ENCODE data around the gene ETDC. TPM values are rescaled to one million over a fixed set of nuclear protein-coding genes. Genes with fewer than 3 reads are reported as not detected.
A peak's percentile ranks its signal among the peaks of the same experiment; 100 is the strongest.

Gene ETDC
- total RNA-seq, 1 donor from 2014 or later, result not detected

- H3K9me3 Mint-ChIP-seq (ENCODE audit: unreplicated experiment), result no peaks in the 10 kb centered on the region
- peaks cover 30% of the 10 kb centered on the region for H3K4me1 Mint-ChIP-seq (ENCODE audit: unreplicated experiment)
- H3K27ac Mint-ChIP-seq (ENCODE audit: unreplicated experiment), result peak overlapping the region; percentile 89
- DNase-seq (ENCODE audit: low spot score), result no peak
- no peaks in the 10 kb centered on the region for H3K27me3 Mint-ChIP-seq (ENCODE audit: unreplicated experiment)
- peak overlapping the region; percentile 94 for H3K4me3 Mint-ChIP-seq (ENCODE audit: unreplicated experiment)
- H3K36me3 Mint-ChIP-seq (ENCODE audit: low read depth, unreplicated experiment), result peaks cover 1% of the 10 kb centered on the region
- no peak for TF ChIP-seq CTCF (IDR thresholded peaks at IDR 0.05; ENCODE audit: unreplicated experiment)
Observed at GRCh38 chrX:135345107-135345589, 35.9 kb downstream of the ETDC start.

DNA sequence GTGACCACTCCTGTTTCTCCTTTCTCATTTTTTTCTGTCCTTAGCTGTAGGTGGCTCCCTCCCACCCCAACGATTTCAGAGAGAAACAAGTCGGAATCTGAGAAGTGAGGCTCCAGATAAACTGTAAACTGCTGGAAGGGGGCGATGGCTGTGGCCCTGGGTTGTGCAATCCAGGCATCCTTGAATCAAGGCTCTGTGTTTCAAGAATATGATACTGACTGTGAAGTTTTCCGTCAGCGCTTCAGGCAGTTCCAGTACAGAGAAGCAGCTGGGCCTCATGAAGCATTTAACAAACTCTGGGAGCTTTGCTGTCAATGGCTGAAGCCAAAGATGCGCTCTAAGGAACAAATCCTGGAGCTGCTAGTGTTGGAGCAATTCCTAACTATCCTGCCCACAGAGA is 37.7 kb downstream of the ETDC start:
- peaks cover 1% of the 10 kb centered on the region for H3K27me3 Mint-ChIP-seq (ENCODE audit: unreplicated experiment)
- no peak for DNase-seq (ENCODE audit: low spot score)
- H3K9me3 Mint-ChIP-seq (ENCODE audit: unreplicated experiment), result no peaks in the 10 kb centered on the region
- no peak overlapping the region for H3K4me3 Mint-ChIP-seq (ENCODE audit: unreplicated experiment)
- no peak for TF ChIP-seq CTCF (IDR thresholded peaks at IDR 0.05; ENCODE audit: unreplicated experiment)
- H3K27ac Mint-ChIP-seq (ENCODE audit: unreplicated experiment), result no peak overlapping the region
- peaks cover 16% of the 10 kb centered on the region for H3K4me1 Mint-ChIP-seq (ENCODE audit: unreplicated experiment)
- H3K36me3 Mint-ChIP-seq (ENCODE audit: low read depth, unreplicated experiment), result peaks cover 13% of the 10 kb centered on the region

DNA sequence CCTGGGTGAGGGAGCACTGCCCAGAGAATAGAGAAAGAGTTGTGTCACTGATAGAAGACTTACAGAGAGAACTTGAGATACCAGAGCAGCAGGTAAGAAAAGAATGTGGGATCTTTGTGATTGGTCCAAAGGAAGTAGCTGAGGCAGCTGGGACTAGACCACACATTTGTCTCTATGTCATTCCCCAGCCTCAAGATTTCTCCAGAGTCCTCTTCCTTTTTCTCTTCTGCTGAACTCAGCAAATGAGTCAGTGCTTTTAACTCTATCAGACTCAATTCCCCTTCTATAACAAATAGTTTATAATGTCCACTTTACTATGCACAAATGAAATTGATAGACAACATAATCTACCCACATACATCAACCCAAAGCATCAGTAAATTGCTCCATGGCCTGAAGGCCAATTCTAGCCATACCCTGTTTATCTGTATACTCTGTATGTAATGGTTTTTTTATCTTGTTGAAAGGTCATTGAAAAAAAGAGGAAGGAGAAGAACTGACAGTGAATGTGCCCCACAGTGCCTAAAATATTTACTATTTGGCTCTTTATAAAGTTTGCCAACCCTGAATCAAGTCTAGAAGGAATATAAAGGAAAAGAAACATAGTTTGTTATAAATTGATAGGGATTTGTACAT is 38.2 kb downstream of the ETDC start:
- H3K9me3 Mint-ChIP-seq (ENCODE audit: unreplicated experiment), result no peaks in the 10 kb centered on the region
- no peak overlapping the region for H3K4me3 Mint-ChIP-seq (ENCODE audit: unreplicated experiment)
- peaks cover 15% of the 10 kb centered on the region for H3K4me1 Mint-ChIP-seq (ENCODE audit: unreplicated experiment)
- no peak for TF ChIP-seq CTCF (IDR thresholded peaks at IDR 0.05; ENCODE audit: unreplicated experiment)
- H3K36me3 Mint-ChIP-seq (ENCODE audit: low read depth, unreplicated experiment), result peaks cover 13% of the 10 kb centered on the region
- no peak overlapping the region for H3K27ac Mint-ChIP-seq (ENCODE audit: unreplicated experiment)
- no peak for DNase-seq (ENCODE audit: low spot score)
- H3K27me3 Mint-ChIP-seq (ENCODE audit: unreplicated experiment), result peaks cover 1% of the 10 kb centered on the region

DNA sequence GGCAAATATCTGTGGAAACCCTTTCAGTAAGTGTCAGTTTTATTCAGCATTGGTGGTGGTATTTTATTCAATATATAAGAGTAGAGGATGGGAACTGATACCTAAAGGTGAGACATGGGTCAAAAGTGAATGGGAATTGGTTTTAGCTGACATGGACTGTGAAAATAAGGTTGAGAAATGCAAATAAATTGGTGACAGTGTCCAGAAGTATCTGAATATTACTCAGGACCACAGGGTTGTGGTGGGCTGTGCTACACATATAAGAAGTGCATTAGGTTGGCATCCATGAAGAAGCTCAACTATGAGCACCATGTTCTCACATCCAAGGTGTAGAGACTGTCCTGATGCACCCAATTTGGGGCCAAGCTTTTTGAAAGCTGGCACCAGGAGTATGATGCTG is 45.0 kb downstream of the ETDC start:
- no peaks in the 10 kb centered on the region for H3K9me3 Mint-ChIP-seq (ENCODE audit: unreplicated experiment)
- no peak overlapping the region for H3K4me3 Mint-ChIP-seq (ENCODE audit: unreplicated experiment)
- H3K36me3 Mint-ChIP-seq (ENCODE audit: low read depth, unreplicated experiment), result peaks cover 13% of the 10 kb centered on the region
- H3K27ac Mint-ChIP-seq (ENCODE audit: unreplicated experiment), result no peak overlapping the region
- no peaks in the 10 kb centered on the region for H3K4me1 Mint-ChIP-seq (ENCODE audit: unreplicated experiment)
- no peak for TF ChIP-seq CTCF (IDR thresholded peaks at IDR 0.05; ENCODE audit: unreplicated experiment)
- no peak for DNase-seq (ENCODE audit: low spot score)
- H3K27me3 Mint-ChIP-seq (ENCODE audit: unreplicated experiment), result peaks cover 1% of the 10 kb centered on the region

Other genes with a start within 250 kb of the ETDC start
- 2.6 TPM for gene SMIM10L2B, start 210.8 kb upstream of the ETDC start, total RNA-seq (ENCODE audit: unreplicated experiment)
- gene ETDB, start 189.0 kb upstream of the ETDC start, total RNA-seq (ENCODE audit: unreplicated experiment), result not detected
- gene CT55, start 138.1 kb upstream of the ETDC start, total RNA-seq (ENCODE audit: unreplicated experiment), result 0.21 TPM
- gene ETDA, start 57.4 kb upstream of the ETDC start, total RNA-seq (ENCODE audit: unreplicated experiment), result not detected
- gene ZNF75D, start 34.6 kb downstream of the ETDC start, total RNA-seq (ENCODE audit: unreplicated experiment), result 21.8 TPM
- 17.0 TPM for gene ZNF449, start 35.3 kb downstream of the ETDC start, total RNA-seq (ENCODE audit: unreplicated experiment)
- 23.6 TPM for gene SMIM10L2A, start 112.5 kb downstream of the ETDC start, total RNA-seq (ENCODE audit: unreplicated experiment)
- gene INTS6L, start 211.2 kb downstream of the ETDC start, total RNA-seq (ENCODE audit: unreplicated experiment), result 9.6 TPM

Measured in endothelial cell (in vitro differentiated cells).